Neuronal stem cell (in vitro differentiated cells): Measurements from ENCODE around the gene METRNL.

Experiments
- DNase-seq: peaks from one replicate; pipeline ENCODE4 v3.0.0-alpha.2; 2013; ENCODE audit warnings: low spot score
- H2AFZ ChIP-seq: one replicate; pipeline ENCODE4 v1.6.1; 2013; ENCODE audit warnings: mild to moderate bottlenecking, low read length, inconsistent platforms
- H2AK5ac ChIP-seq: 2 replicates; pipeline ENCODE4 v1.6.1; 2013; ENCODE audit warnings: low read depth, mild to moderate bottlenecking, inconsistent platforms, low read length, moderate library complexity, mixed read lengths
- H2BK120ac ChIP-seq: 2 replicates; pipeline ENCODE4 v1.6.1; 2013; ENCODE audit warnings: low read depth, mild to moderate bottlenecking, inconsistent platforms, low read length, moderate library complexity, mixed read lengths
- H2BK12ac ChIP-seq: one replicate; pipeline ENCODE4 v1.6.1; 2013; ENCODE audit warnings: low read length, inconsistent platforms
- H2BK15ac ChIP-seq: 2 replicates; pipeline ENCODE4 v1.6.1; 2013; ENCODE audit warnings: mild to moderate bottlenecking, low read length, inconsistent platforms, mixed read lengths
- H2BK5ac ChIP-seq: one replicate; pipeline ENCODE4 v1.6.1; 2013; ENCODE audit warnings: inconsistent platforms, mild to moderate bottlenecking, low read length, moderate library complexity
- H3K14ac ChIP-seq: one replicate; pipeline ENCODE4 v1.6.1; 2013; ENCODE audit warnings: low read length, inconsistent platforms
- H3K18ac ChIP-seq: 2 replicates; pipeline ENCODE4 v1.6.1; 2013; ENCODE audit warnings: low read length, inconsistent platforms
- H3K23ac ChIP-seq: 2 replicates; pipeline ENCODE4 v1.6.1; 2013; ENCODE audit warnings: low read depth, mild to moderate bottlenecking, mixed read lengths, low read length, inconsistent platforms; ENCODE audit not compliant: poor library complexity
- H3K27ac ChIP-seq: replicated peaks from 3 replicates; pipeline ENCODE4 v1.5.1; 2013; ENCODE audit warnings: low read length, inconsistent platforms
- H3K27me3 ChIP-seq, 3 experiments: 2 replicates each; pipeline ENCODE4 v1.6.1; 2013; ENCODE audit warnings: low read length in 3 of 3, mild to moderate bottlenecking in 2 of 3, inconsistent platforms in 1 of 3, low read depth in 1 of 3, mixed read lengths in 1 of 3, moderate library complexity in 1 of 3; ENCODE audit not compliant: control insufficient read depth in 3 of 3, insufficient read depth in 3 of 3
- H3K36me3 ChIP-seq, 2 donors: replicated peaks in 1 of 2; 2 replicates each; pipeline ENCODE4 v1.6.1; 2013; ENCODE audit warnings: low read length in 2 of 2; ENCODE audit not compliant: control insufficient read depth in 2 of 2, insufficient read depth in 2 of 2
- H3K4ac ChIP-seq: 2 replicates; pipeline ENCODE4 v1.6.1; 2013; ENCODE audit warnings: inconsistent platforms, mild to moderate bottlenecking, low read length, moderate library complexity
- H3K4me1 ChIP-seq, 2 donors: 1 replicate in 1 of 2; 2 replicates in 1 of 2; pipeline ENCODE4 v1.6.1; 2013; ENCODE audit warnings: low read length in 2 of 2, low read depth in 1 of 2; ENCODE audit not compliant: control insufficient read depth in 2 of 2, insufficient read depth in 1 of 2
- H3K4me2 ChIP-seq: one replicate; pipeline ENCODE4 v1.6.1; 2013; ENCODE audit warnings: mild to moderate bottlenecking, low read length, inconsistent platforms; ENCODE audit not compliant: insufficient read depth, poor library complexity, severe bottlenecking
- H3K4me3 ChIP-seq, 2 donors: 2 replicates each; pipeline ENCODE4 v1.5.1; 2013; ENCODE audit warnings: low read length in 2 of 2, mild to moderate bottlenecking in 2 of 2, inconsistent platforms in 1 of 2, moderate library complexity in 1 of 2
- H3K79me1 ChIP-seq: one replicate; pipeline ENCODE4 v1.6.1; 2013; ENCODE audit warnings: low read depth, mild to moderate bottlenecking, inconsistent platforms, low read length, moderate library complexity
- H3K9ac ChIP-seq: one replicate; pipeline ENCODE4 v1.6.1; 2013; ENCODE audit warnings: mild to moderate bottlenecking, low read depth, low read length, inconsistent platforms; ENCODE audit not compliant: poor library complexity
- H3K9me3 ChIP-seq, 2 donors: replicated peaks in 1 of 2; 2 replicates each; pipeline versions ENCODE3 to v1.6.1; 2013; ENCODE audit warnings: low read length in 2 of 2, mild to moderate bottlenecking in 2 of 2, inconsistent platforms in 1 of 2, low read depth in 1 of 2, mixed read lengths in 1 of 2, moderate library complexity in 1 of 2; ENCODE audit not compliant: control insufficient read depth in 2 of 2, insufficient read depth in 1 of 2
- H4K8ac ChIP-seq: one replicate; pipeline ENCODE4 v1.6.1; 2013; ENCODE audit warnings: low read depth, mild to moderate bottlenecking, inconsistent platforms, low read length, moderate library complexity
- H4K91ac ChIP-seq: one replicate; pipeline ENCODE4 v1.6.1; 2013; ENCODE audit warnings: low read length, low read depth, mild to moderate bottlenecking, inconsistent platforms; ENCODE audit not compliant: poor library complexity
- WGBS, 2 donors: extraction: QIAGEN DNeasy Blood & Tissue Kit; methylation state at CpG; one replicate each; pipeline ENCODE4 v1.1.7; 2013; ENCODE audit warnings: missing lambda C conversion rate in 2 of 2, mixed read lengths in 1 of 2; ENCODE audit not compliant: insufficient read length in 2 of 2, insufficient replicate concordance in 1 of 2; ENCODE audit errors: extremely low coverage in 2 of 2; 5-methylcytosine and 5-hydroxymethylcytosine counted together

The METRNL gene

DNA sequence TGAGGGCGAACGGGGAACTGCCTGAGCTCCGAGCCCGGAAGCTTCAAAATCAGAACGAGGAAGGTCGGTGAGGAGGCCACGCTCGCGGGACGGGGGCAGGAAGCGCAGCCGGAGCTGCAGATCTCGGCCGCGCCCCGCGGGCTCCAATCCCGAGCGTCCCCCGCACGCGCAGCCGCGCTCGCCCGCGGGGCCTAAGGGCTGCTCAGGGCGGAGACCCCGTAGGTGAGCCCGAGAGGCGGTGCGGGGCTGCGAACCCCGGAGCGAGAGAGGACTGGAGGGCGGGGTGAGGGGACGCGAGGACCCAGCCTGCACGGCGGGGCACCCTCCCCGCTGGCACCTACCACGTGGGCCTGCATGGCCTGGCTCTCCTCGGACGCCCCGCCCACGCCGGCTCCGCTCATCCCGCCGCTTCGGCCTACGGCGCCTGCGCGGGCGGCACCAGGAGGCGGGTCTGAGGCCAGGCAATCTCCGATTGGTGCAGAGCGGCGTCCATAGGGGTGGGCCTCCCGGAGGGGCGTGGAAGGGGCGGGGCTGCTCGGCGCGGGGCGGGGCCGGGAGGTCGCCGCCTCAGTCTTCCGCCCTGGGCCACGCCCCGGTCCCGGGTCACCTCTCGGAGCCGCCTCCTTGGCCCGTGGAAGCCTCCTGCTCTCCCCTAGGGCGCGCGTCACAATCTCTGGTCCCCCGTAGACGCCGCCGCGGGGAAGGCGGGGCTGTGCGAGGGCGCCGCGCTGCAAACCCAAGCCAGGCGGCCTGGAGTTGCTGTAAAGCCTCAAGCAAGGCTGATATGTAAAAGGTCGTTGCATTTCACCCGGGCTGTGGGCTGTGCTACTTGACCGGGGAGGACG is 27.8 kb upstream of the METRNL start:
- peak; percentile 96 for DNase-seq
- no peak overlapping the region for H4K8ac ChIP-seq
- H2BK12ac ChIP-seq: peak overlapping the region; percentile 84
- peak overlapping the region; percentile 94 for H4K91ac ChIP-seq
- H3K4me2 ChIP-seq: peak overlapping the region; percentile 97
- H3K14ac ChIP-seq: peak overlapping the region; percentile 98
- H3K18ac ChIP-seq: peak overlapping the region; percentile 99
- WGBS, 2 donors: no CpG with 5 or more reads among the region's 95 CpGs
- peak overlapping the region; percentile 93 for H2BK5ac ChIP-seq
- peak overlapping the region; percentile 93 for H3K4ac ChIP-seq
- H3K79me1 ChIP-seq: peaks cover 6% of the 10 kb centered on the region
- H3K9ac ChIP-seq: peak overlapping the region; percentile 91
- peaks cover 7 to 14% of the 10 kb centered on the region in 2 donors for H3K9me3 ChIP-seq
- H3K36me3 ChIP-seq: peaks cover 3 to 17% of the 10 kb centered on the region in 2 donors
- H3K27ac ChIP-seq: peak overlapping the region; percentile 3
- peak overlapping the region; percentile 47 for H2BK120ac ChIP-seq
- H2AK5ac ChIP-seq: peak overlapping the region; percentile 96
- H3K23ac ChIP-seq: peak overlapping the region; percentile 73
- peak overlapping the region; percentile 92 to 94 for H3K4me3 ChIP-seq
- H3K4me1 ChIP-seq: peaks cover 0 to 11% of the 10 kb centered on the region in 2 donors
- H2AFZ ChIP-seq: peak overlapping the region; percentile 100
- peaks cover 0 to 2% (median 0%) of the 10 kb centered on the region in 3 experiments for H3K27me3 ChIP-seq
- peak overlapping the region; percentile 45 for H2BK15ac ChIP-seq

DNA sequence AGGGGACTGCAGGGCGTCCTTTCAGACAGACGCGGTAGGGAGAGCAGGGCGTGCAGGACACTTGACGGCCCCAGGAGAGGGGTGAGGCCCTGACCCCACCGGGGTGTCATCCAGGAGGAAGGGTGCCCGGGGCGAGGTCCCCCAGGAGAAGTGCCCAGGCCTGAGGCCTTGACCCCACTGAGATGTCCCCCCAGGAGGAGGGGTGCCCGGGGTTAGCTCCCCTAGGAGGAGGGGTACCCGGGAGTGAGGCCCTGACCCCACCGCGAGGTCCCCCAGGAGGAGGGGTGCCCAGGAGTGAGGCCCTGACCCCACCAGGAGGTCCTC is 27.2 kb upstream of the METRNL start:
- peak overlapping the region; percentile 64 to 73 for H3K4me3 ChIP-seq
- WGBS, 2 donors: no CpG with 5 or more reads among the region's 12 CpGs
- H3K27me3 ChIP-seq: peaks cover 0 to 2% (median 0%) of the 10 kb centered on the region in 3 experiments
- H4K8ac ChIP-seq: peak overlapping the region; percentile 92
- peak overlapping the region; percentile 99 for H3K18ac ChIP-seq
- peak overlapping the region; percentile 84 for H2BK12ac ChIP-seq
- peak overlapping the region; percentile 96 for H2AK5ac ChIP-seq
- H3K4me2 ChIP-seq: peak overlapping the region; percentile 69
- peak overlapping the region; percentile 47 for H2BK120ac ChIP-seq
- peak overlapping the region; percentile 94 for H4K91ac ChIP-seq
- peak overlapping the region; percentile 73 for H3K23ac ChIP-seq
- H3K4ac ChIP-seq: peak overlapping the region; percentile 93
- peak overlapping the region; percentile 45 for H2BK15ac ChIP-seq
- H3K79me1 ChIP-seq: peaks cover 8% of the 10 kb centered on the region
- peaks cover 0 to 11% of the 10 kb centered on the region in 2 donors for H3K36me3 ChIP-seq
- H3K4me1 ChIP-seq: peaks cover 0 to 11% of the 10 kb centered on the region in 2 donors
- DNase-seq: no peak
- peak overlapping the region; percentile 100 for H2AFZ ChIP-seq
- H3K9ac ChIP-seq: peak overlapping the region; percentile 88
- peak overlapping the region; percentile 98 for H3K14ac ChIP-seq
- peaks cover 3 to 8% of the 10 kb centered on the region in 2 donors for H3K9me3 ChIP-seq
- H3K27ac ChIP-seq: peak overlapping the region; percentile 3
- H2BK5ac ChIP-seq: peak overlapping the region; percentile 93

DNA sequence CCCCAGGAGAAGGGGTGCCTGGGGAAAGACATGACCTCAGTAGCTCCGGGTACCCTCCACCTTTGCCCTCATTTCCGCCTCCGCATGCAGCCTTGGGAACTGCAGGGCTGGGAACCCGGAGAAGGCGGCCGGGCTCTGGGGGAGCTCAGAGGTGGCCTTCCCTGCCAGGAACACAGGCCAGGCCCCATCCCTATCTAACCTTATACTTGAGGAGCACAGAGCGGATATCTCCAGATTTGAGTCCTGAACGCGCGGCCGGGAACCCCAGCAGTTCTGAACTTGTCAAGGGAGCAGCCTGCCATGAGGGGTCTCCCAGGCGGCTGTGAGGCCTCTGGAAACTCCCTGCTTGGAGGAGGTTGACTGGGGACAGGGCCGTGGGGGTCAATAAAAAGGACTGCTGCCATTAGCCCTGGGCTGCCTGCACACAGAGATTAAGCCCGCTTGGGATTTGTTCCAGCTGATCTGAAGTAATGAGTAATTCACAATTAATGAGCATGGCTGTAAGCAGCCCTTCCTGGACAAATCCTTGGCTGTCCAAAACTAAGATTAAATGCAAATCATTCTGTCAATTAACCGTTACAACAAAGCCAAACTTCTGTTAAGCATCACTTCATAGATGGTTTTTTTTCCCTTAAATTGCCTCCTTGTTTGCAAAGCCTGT is 26.3 kb upstream of the METRNL start:
- Histone ChIP-seq H3K9ac (no peak overlapping the region), H2BK120ac (no peak overlapping the region), H2BK12ac (no peak overlapping the region), H3K18ac (peak overlapping the region; percentile 66), H2AFZ (no peak overlapping the region), H2BK5ac (peak overlapping the region; percentile 19), H3K79me1 (peaks cover 8% of the 10 kb centered on the region), H2BK15ac (peak overlapping the region; percentile 30), H3K4me2 (no peak overlapping the region), H3K23ac (no peak overlapping the region), H3K27ac (no peak overlapping the region), H3K9me3 (peaks cover 3 to 7% of the 10 kb centered on the region in 2 donors), H3K4me3 (no peak overlapping the region), H3K4ac (no peak overlapping the region), H3K4me1 (peaks cover 0 to 11% of the 10 kb centered on the region in 2 donors), H3K36me3 (peaks cover 0 to 5% of the 10 kb centered on the region in 2 donors), H4K91ac (no peak overlapping the region), H3K14ac (no peak overlapping the region), H4K8ac (no peak overlapping the region), H3K27me3 (peaks cover 0 to 2% (median 0%) of the 10 kb centered on the region in 3 experiments), H2AK5ac (no peak overlapping the region)
- WGBS, 2 donors: no CpG with 5 or more reads among the region's 15 CpGs
- DNase-seq: no peak
